Kidney (tissue), 14 donors: ENCODE measurements around the gene HNRNPAB. TPM values are rescaled to one million over a fixed set of nuclear protein-coding genes. Genes with fewer than 3 reads are reported as not detected.
"Not testable (repeated sequence)": the region's sequence is repeated elsewhere in the genome, so short reads cannot be mapped to it uniquely, and the experiment has no call there.

Experiments
- DNase-seq, 5 donors: peaks; one replicate each; pipeline ENCODE4 v3.0.0-alpha.2; 2013 to 2020
- FAIRE-seq: peaks from 2 replicates; lab custom pipeline; 2012; peaks lifted over from hg19 to GRCh38; lab: Jason Lieb, UNC
- H3K27ac ChIP-seq, 2 donors: one replicate each; pipeline ENCODE4 v1.7.0; 2013; ENCODE audit warnings: low read depth in 2 of 2, low read length in 2 of 2, inconsistent platforms in 1 of 2
- H3K27me3 ChIP-seq: one replicate; pipeline ENCODE4 v1.7.1; 2013; ENCODE audit warnings: low read length, inconsistent platforms; ENCODE audit not compliant: control insufficient read depth, insufficient read depth
- H3K36me3 ChIP-seq, 3 donors: one replicate each; pipeline versions ENCODE4 v1.7.0 to v1.7.1; 2013; ENCODE audit warnings: low read length in 3 of 3, control low read depth in 1 of 3, inconsistent platforms in 1 of 3; ENCODE audit not compliant: insufficient read depth in 3 of 3, control insufficient read depth in 2 of 3
- H3K4me1 ChIP-seq, 3 donors: one replicate each; pipeline versions ENCODE4 v1.7.0 to v1.7.1; 2013; ENCODE audit warnings: low read length in 3 of 3, inconsistent platforms in 1 of 3, low read depth in 1 of 3; ENCODE audit not compliant: control insufficient read depth in 2 of 3, insufficient read depth in 2 of 3
- H3K4me3 ChIP-seq, 3 donors: one replicate each; pipeline versions ENCODE4 v1.7.0 to v1.8.1; 2013; ENCODE audit warnings: low read length in 3 of 3, control low read depth in 1 of 3, inconsistent platforms in 1 of 3
- H3K9ac ChIP-seq, 3 donors: one replicate each; pipeline versions ENCODE4 v1.7.0 to v1.7.1; 2013; ENCODE audit warnings: low read length in 3 of 3, control low read depth in 1 of 3, inconsistent platforms in 1 of 3
- H3K9me3 ChIP-seq, 3 donors: one replicate each; pipeline versions ENCODE4 v1.7.0 to v1.7.1; 2013; ENCODE audit warnings: low read length in 3 of 3, control low read depth in 1 of 3, inconsistent platforms in 1 of 3; ENCODE audit not compliant: control insufficient read depth in 2 of 3, insufficient read depth in 1 of 3
- CTCF ChIP-seq: IDR thresholded peaks from 3 replicates; pipeline ENCODE4 v1.5.1; 2012; ENCODE audit warnings: mild to moderate bottlenecking, moderate library complexity, borderline replicate concordance; ENCODE audit not compliant: insufficient read depth; ENCODE audit errors: extremely low read depth
- intact Hi-C: fragments of 100-400 bp; cut with DNase I; formaldehyde crosslinking; loops from one replicate; pipeline ENCODE4 v1.11.1; 2022
- polyA plus RNA-seq: library from polyadenylated mRNA; stranded (reverse); fragments of 350-450 nt; fragmentation: Illumina TruSeq; extraction: RNeasy Lipid Tissue Mini Kit (QIAGEN cat#74804); gene quantifications from one replicate; pipeline ENCODE4 v1.2.3, GENCODE V29; 2014; ENCODE audit warnings: low read depth, low replicate concordance; ENCODE audit not compliant: insufficient read depth
- total RNA-seq: library from RNA; stranded (reverse); fragmentation: NEBNext Ultra II Directional; extraction: Animal tissue kit (Norgen Biotek cat#: 25700); gene quantifications from one replicate; pipeline ENCODE4 v1.2.1, GENCODE V29; 2021
- donor health status: control.
- donor health status: control.
- donor health status: control.
- donor health status: control.
- donor health status: control.
- donor health status: DM: yes; HTN: yes; CAD: no.
- donor health status: Normal renal cell carcinoma (clear cell type).

Gene HNRNPAB
- total and polyA plus RNA-seq, 2 donors from 2014 or later, result 81.8 to 130 TPM

DNA sequence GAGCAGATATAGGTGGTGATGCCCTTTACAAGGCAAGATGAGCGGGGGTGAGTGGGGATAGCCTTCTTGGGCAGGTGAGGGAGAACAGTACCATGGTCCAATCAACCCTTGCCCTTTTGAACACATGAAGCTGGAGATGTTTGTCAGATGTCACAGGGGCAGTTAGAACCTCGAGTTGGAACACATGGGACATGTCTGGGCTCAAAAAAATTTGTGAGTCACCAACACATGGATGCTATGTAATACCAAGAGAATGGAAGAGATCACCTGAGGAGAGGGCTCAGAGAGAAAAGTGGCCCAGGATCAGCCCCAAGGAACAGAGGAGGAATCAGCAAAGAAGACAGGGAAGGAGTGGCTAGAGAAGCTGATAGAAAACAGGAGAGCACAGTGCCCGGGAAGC is 23.6 kb downstream of the HNRNPAB start:
- Histone ChIP-seq H3K36me3 (peaks cover 8 to 28% (median 13%) of the 10 kb centered on the region in 3 donors), H3K27me3 (no peaks in the 10 kb centered on the region), H3K9me3 (no peaks in the 10 kb centered on the region), H3K4me1 (peaks cover 0 to 21% (median 12%) of the 10 kb centered on the region in 3 donors), H3K4me3 (no peak overlapping the region), H3K27ac (no peak overlapping the region), H3K9ac (no peak overlapping the region)
- peak in 1 of 5 donors; percentile 2 for DNase-seq
- no peak for TF ChIP-seq CTCF
- intact Hi-C loops, result no loop called here
- no peak for FAIRE-seq

DNA sequence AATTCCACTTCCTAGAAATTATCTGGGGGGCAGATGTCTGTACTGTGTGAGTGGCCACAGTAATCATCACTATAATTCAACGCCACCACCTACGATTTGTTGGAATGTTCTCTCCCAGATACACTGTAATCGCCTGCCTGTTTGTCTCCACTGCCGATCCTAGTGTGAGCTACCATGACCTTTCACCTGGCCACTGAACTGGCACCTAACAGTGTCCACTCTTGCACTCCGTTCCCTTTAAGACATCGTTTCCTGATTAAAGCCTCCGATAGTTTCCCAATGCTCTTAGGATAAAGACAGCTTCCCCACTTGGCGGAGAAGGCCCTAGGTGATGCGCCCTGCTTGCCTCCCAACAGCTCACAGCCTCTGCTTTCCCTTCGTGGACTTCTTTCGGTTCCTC is 24.3 kb downstream of the HNRNPAB start:
- no peaks in the 10 kb centered on the region for H3K27me3 ChIP-seq
- peaks cover 8 to 28% (median 13%) of the 10 kb centered on the region in 3 donors for H3K36me3 ChIP-seq
- DNase-seq (peak in 1 of 5 donors; percentile 12), FAIRE-seq (no peak)
- H3K9ac ChIP-seq, result no peak overlapping the region
- no peak overlapping the region for H3K27ac ChIP-seq
- H3K4me3 ChIP-seq, result no peak overlapping the region
- intact Hi-C loops, result no loop called here
- TF ChIP-seq CTCF, result no peak
- no peaks in the 10 kb centered on the region for H3K9me3 ChIP-seq
- H3K4me1 ChIP-seq, result peaks cover 0 to 21% (median 12%) of the 10 kb centered on the region in 3 donors

- H3K27ac ChIP-seq, intact Hi-C loops, H3K9ac ChIP-seq, FAIRE-seq, H3K9me3 ChIP-seq, H3K4me3 ChIP-seq, H3K27me3 ChIP-seq: not testable (repeated sequence)
- Histone ChIP-seq H3K36me3 (peaks cover 8 to 28% (median 13%) of the 10 kb centered on the region in 3 donors), H3K4me1 (peaks cover 0 to 18% (median 12%) of the 10 kb centered on the region in 3 donors)
- peak in 1 of 5 donors; percentile 59 for DNase-seq
Measured at GRCh38 chr5:178229111-178229510, 24.8 kb downstream of the HNRNPAB start.

DNA sequence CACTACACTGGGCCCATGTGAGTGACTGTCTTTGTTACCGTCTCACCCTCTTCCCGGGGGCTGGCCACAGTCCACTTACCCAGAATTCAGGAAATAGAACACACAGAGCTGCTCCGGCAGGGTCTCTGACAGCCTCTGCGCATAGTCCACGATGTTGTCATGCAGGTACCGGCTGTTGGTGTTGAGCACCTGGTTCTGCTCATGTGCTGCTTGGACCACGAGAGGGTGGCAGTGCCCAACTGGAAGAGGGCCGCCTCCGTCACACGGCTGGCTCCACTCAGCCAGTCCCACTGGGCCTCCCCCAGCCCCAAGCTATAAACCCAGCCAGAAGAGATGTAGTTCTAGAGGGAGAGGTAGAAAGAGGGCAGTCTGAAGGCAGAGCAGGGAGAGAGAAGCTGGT is 25.5 kb downstream of the HNRNPAB start:
- Histone ChIP-seq H3K36me3 (peaks cover 8 to 28% (median 13%) of the 10 kb centered on the region in 3 donors), H3K27me3 (no peaks in the 10 kb centered on the region), H3K9ac (no peak overlapping the region), H3K4me3 (no peak overlapping the region), H3K4me1 (peaks cover 0 to 19% (median 12%) of the 10 kb centered on the region in 3 donors), H3K9me3 (no peaks in the 10 kb centered on the region), H3K27ac (no peak overlapping the region)
- DNase-seq (peak in 1 of 5 donors; percentile 40), FAIRE-seq (no peak)
- no peak for TF ChIP-seq CTCF
- intact Hi-C loops, result no loop called here
